SK-N-SH (cell line): Measurements from ENCODE around the gene NLK. TPM values are rescaled to one million over a fixed set of nuclear protein-coding genes. Genes with fewer than 3 reads are reported as not detected.
"Not testable (repeated sequence)": the region's sequence is repeated elsewhere in the genome, so short reads cannot be mapped to it uniquely, and the experiment has no call there.

Experiments used
- CTCF ChIA-PET: fragments of 300-600, 350-600 bp; formaldehyde crosslinking; extraction: SDS; loops from one replicate; lab custom pipeline; 2021; lab: Yijun Ruan, JAX
- POLR2A ChIA-PET: fragments of 350-600 bp; sonication (Branson Sonifier 250); formaldehyde crosslinking; extraction: SDS; loops from one replicate; lab custom pipeline; 2020; ENCODE audit warnings: antibody characterized with exemption, inconsistent platforms; lab: Yijun Ruan, JAX
- DNase-seq: peaks from one replicate; pipeline ENCODE4 v3.0.0; 2012
- H2AFZ ChIP-seq: fragments of 200-600 bp; sonication (generic); 2 replicates; pipeline ENCODE4 v1.8.1; 2016; ENCODE audit warnings: antibody characterized with exemption, mild to moderate bottlenecking, low read depth
- H3F3A ChIP-seq: fragments of 200-600 bp; sonication (generic); replicated peaks from 2 replicates; pipeline ENCODE3; 2016; ENCODE audit warnings: antibody characterized with exemption, mild to moderate bottlenecking; ENCODE audit not compliant: insufficient read depth
- H3K27ac ChIP-seq, 2 experiments: fragments of 200-500 bp in 1 of 2; fragments of 200-600 bp in 1 of 2; sonication (Bioruptor generic) in 1 of 2; sonication (generic), shearing (Covaris generic) in 1 of 2; 2 replicates each; pipeline versions ENCODE4 v1.5.1 to v1.6.1; 2014 to 2016; ENCODE audit warnings: low read depth in 2 of 2, inconsistent platforms in 1 of 2, low read length in 1 of 2, mild to moderate bottlenecking in 1 of 2, mixed read lengths in 1 of 2
- H3K27me3 ChIP-seq: fragments of 200-600 bp; sonication (generic), shearing (Covaris generic); 2 replicates; pipeline ENCODE4 v1.6.1; 2016; ENCODE audit warnings: mixed run types; ENCODE audit not compliant: insufficient read depth
- H3K36me3 ChIP-seq, 2 experiments: fragments of 200-500 bp in 1 of 2; fragments of 200-600 bp in 1 of 2; sonication (Bioruptor generic) in 1 of 2; sonication (generic) in 1 of 2; replicated peaks in 1 of 2; 2 replicates each; pipeline versions ENCODE3 to v1.5.1; 2014 to 2016; ENCODE audit warnings: low read length in 1 of 2, mild to moderate bottlenecking in 1 of 2; ENCODE audit not compliant: insufficient read depth in 2 of 2, control insufficient read depth in 1 of 2
- H3K4me1 ChIP-seq, 2 experiments: fragments of 200-500 bp in 1 of 2; fragments of 200-600 bp in 1 of 2; sonication (Bioruptor generic) in 1 of 2; sonication (generic), shearing (Covaris generic) in 1 of 2; 2 replicates each; pipeline versions ENCODE4 v1.5.1 to v1.6.1; 2014 to 2016; ENCODE audit warnings: low read depth in 1 of 2, low read length in 1 of 2, mixed run types in 1 of 2; ENCODE audit not compliant: insufficient read depth in 2 of 2, control insufficient read depth in 1 of 2
- H3K4me2 ChIP-seq: fragments of 200-600 bp; sonication (generic), shearing (Covaris generic); 2 replicates; pipeline ENCODE4 v1.6.1; 2017; ENCODE audit warnings: mixed run types
- H3K4me3 ChIP-seq, 2 experiments: fragments of 200-500 bp in 1 of 2; fragments of 200-600 bp in 1 of 2; sonication (Bioruptor generic) in 1 of 2; sonication (generic), shearing (Covaris generic) in 1 of 2; 2 replicates each; pipeline versions ENCODE4 v1.5.1 to v1.8.1; 2014 to 2016; ENCODE audit warnings: low read depth in 2 of 2, inconsistent platforms in 1 of 2, low read length in 1 of 2, mild to moderate bottlenecking in 1 of 2, mixed read lengths in 1 of 2, moderate library complexity in 1 of 2
- H3K79me2 ChIP-seq: fragments of 200-600 bp; sonication (generic); 2 replicates; pipeline ENCODE4 v1.8.1; 2017; ENCODE audit warnings: mild to moderate bottlenecking; ENCODE audit not compliant: insufficient read depth
- H3K9ac ChIP-seq: fragments of 200-600 bp; sonication (generic); 2 replicates; pipeline ENCODE4 v1.6.1; 2017; ENCODE audit warnings: mixed run types
- H3K9me2 ChIP-seq: fragments of 200-600 bp; sonication (generic); 2 replicates; pipeline ENCODE4 v1.6.1; 2017; ENCODE audit warnings: mixed run types
- H3K9me3 ChIP-seq: fragments of 200-600 bp; sonication (generic); 2 replicates; pipeline ENCODE4 v1.6.1; 2017; ENCODE audit warnings: mixed run types, mild to moderate bottlenecking, moderate library complexity
- H4K20me1 ChIP-seq: fragments of 200-600 bp; sonication (generic); 2 replicates; pipeline ENCODE4 v1.6.1; 2017; ENCODE audit warnings: mild to moderate bottlenecking, mixed run types; ENCODE audit not compliant: insufficient read depth
- FOSL2 ChIP-seq: IDR thresholded peaks from 2 replicates; pipeline ENCODE4 v1.4.0; 2012; ENCODE audit warnings: low read depth, mild to moderate bottlenecking, moderate library complexity, borderline replicate concordance
- GABPA ChIP-seq: IDR thresholded peaks from 2 replicates; pipeline ENCODE4 v1.4.0; 2012; ENCODE audit warnings: low read depth, mild to moderate bottlenecking
- GATA2 ChIP-seq: sonication (generic); formaldehyde crosslinking; IDR thresholded peaks from 2 replicates; pipeline ENCODE4 v1.5.0; 2020; ENCODE audit warnings: mild to moderate bottlenecking, missing genetic modification reagents
- MAX ChIP-seq: IDR thresholded peaks from 2 replicates; pipeline ENCODE4 v1.4.0; 2012; ENCODE audit warnings: low read depth
- RCOR1 ChIP-seq: fragments of 150-350 bp; IDR thresholded peaks from 2 replicates; pipeline ENCODE4 v1.6.1; 2017; ENCODE audit warnings: antibody characterized with exemption, low read length
- RXRA ChIP-seq: IDR thresholded peaks from 2 replicates; pipeline ENCODE4 v1.4.0; 2012; ENCODE audit warnings: low read depth, mild to moderate bottlenecking, borderline replicate concordance
- SIN3A ChIP-seq: IDR thresholded peaks from 2 replicates; pipeline ENCODE4 v1.6.1; 2012; ENCODE audit warnings: low read depth, mild to moderate bottlenecking, low read length, moderate library complexity, borderline replicate concordance
- TAF1 ChIP-seq: IDR thresholded peaks from 2 replicates; pipeline ENCODE4 v1.6.1; 2012; ENCODE audit warnings: low read depth, mild to moderate bottlenecking, low read length, moderate library complexity, borderline replicate concordance
- TEAD4 ChIP-seq: IDR thresholded peaks from 2 replicates; pipeline ENCODE4 v1.4.0; 2012; ENCODE audit warnings: mild to moderate bottlenecking, borderline replicate concordance; ENCODE audit not compliant: insufficient read depth
- USF2 ChIP-seq: fragments of 150-350 bp; IDR thresholded peaks from 2 replicates; pipeline ENCODE4 v1.6.1; 2017; ENCODE audit warnings: antibody characterized with exemption, low read length, low read depth, borderline replicate concordance
- ZBTB33 ChIP-seq: IDR thresholded peaks from 2 replicates; pipeline ENCODE4 v1.4.0; 2012; ENCODE audit warnings: low read depth, borderline replicate concordance
- WGBS: methylation state at CpG from one replicate; pipeline ENCODE4 v1.1.6; 2017; ENCODE audit warnings: low lambda C conversion rate; 5-methylcytosine and 5-hydroxymethylcytosine counted together
- polyA plus RNA-seq, 3 experiments: library from polyadenylated mRNA; depleted of rRNA; stranded (reverse); fragments of >200 nt; gene quantifications; 2 replicates each; pipeline ENCODE4 v1.2.3, GENCODE V29; 2012

NLK gene
- polyA plus RNA-seq, 1 of the 3 experiments (the other 2 are of a cell fraction) = 12.3 TPM

GRCh38 chr17:28097901-28098300 lies 55.4 kb downstream of the NLK start:
- H3K9ac ChIP-seq = no peak overlapping the region
- no peak overlapping the region for H3K4me3 ChIP-seq
- peaks cover 10% of the 10 kb centered on the region for H4K20me1 ChIP-seq
- peaks cover 6% of the 10 kb centered on the region for H3F3A ChIP-seq
- no peak overlapping the region for H3K4me2 ChIP-seq
- TF ChIP-seq USF2 (no peak), TAF1 (no peak), FOSL2 (no peak), GATA2 (CRISPR knock-in tag) (no peak), TEAD4 (no peak), GABPA (no peak), SIN3A (no peak), RXRA (no peak), ZBTB33 (no peak), RCOR1 (no peak), MAX (no peak)
- H3K9me3 ChIP-seq = 0 out of 2 replicates have a peak, but pooled peaks cover 3% of the 10 kb centered on the region
- peaks cover 98% of the 10 kb centered on the region for H3K79me2 ChIP-seq
- no peaks in the 10 kb centered on the region for H3K9me2 ChIP-seq
- H3K27me3 ChIP-seq = no peaks in the 10 kb centered on the region
- peaks cover 0 to 19% of the 10 kb centered on the region in 2 experiments for H3K36me3 ChIP-seq
- WGBS = 79% methylated on average over 2 of the region's 2 CpGs
- no peak overlapping the region for H2AFZ ChIP-seq
- ChIA-PET POLR2A (no interaction called here), CTCF (no interaction called here)
- no peak for DNase-seq
- no peak overlapping the region for H3K27ac ChIP-seq
- H3K4me1 ChIP-seq = no peaks in the 10 kb centered on the region; a peak in 1 of 4 replicates

GRCh38 chr17:28098591-28098990 lies 56.1 kb downstream of the NLK start:
- H2AFZ ChIP-seq, DNase-seq, POLR2A ChIA-PET, H3K27me3 ChIP-seq, H3K9me3 ChIP-seq, H3K4me2 ChIP-seq, H3F3A ChIP-seq, H3K27ac ChIP-seq, H3K4me1 ChIP-seq, H3K9ac ChIP-seq, CTCF ChIA-PET, H3K4me3 ChIP-seq, H3K9me2 ChIP-seq: not testable (repeated sequence)
- Histone ChIP-seq H3K36me3 (peaks cover 0 to 19% of the 10 kb centered on the region in 2 experiments), H3K79me2 (peaks cover 97% of the 10 kb centered on the region), H4K20me1 (peaks cover 10% of the 10 kb centered on the region)
- 97% methylated on average over 12 of the region's 12 CpGs for WGBS
